GM18508 (cell line): ENCODE results near the gene COTL1.

Experiments
- ATAC-seq: cut with Tn5 transposase; IDR thresholded peaks from one replicate; pipeline ENCODE4 v1.9.1; 2021; ENCODE audit warnings: moderate number of reproducible peaks; ENCODE audit not compliant: insufficient read depth, unreplicated experiment

COTL1 gene

GRCh38 chr16:84557504-84557903 is 60.4 kb downstream of the COTL1 start:
- ATAC-seq, result no peak

GRCh38 chr16:84557059-84557458 is 60.8 kb downstream of the COTL1 start:
- ATAC-seq, result no peak

GRCh38 chr16:84555418-84556196 is 62.3 kb downstream of the COTL1 start:
- no peak for ATAC-seq

GRCh38 chr16:84554627-84555328 is 63.1 kb downstream of the COTL1 start:
- ATAC-seq, result no peak

DNA sequence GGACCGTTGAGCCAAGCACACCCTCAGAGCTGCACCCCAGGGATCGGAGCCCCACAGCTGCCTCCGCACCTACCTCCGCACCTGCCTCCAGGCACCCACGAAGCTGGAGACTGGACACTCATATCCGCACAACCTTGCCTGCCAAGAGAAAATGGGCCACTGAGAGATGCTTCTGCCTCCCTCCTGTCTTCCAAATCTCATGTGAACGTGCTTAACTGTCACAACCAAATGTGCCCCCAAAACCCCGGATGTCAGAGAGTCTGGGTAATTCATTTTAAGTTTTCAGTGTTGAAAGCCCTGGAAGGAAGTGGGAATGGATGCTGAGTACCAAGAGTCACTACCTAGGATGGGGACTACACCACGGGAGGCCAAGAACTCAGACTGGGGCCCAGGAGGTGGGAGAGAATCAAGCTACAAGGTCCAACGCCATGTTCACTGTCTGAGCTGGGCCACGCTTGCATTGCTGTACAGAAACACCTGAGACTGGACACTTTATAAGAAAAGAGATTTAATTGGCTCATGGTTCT is 63.9 kb downstream of the COTL1 start:
- no peak for ATAC-seq

DNA sequence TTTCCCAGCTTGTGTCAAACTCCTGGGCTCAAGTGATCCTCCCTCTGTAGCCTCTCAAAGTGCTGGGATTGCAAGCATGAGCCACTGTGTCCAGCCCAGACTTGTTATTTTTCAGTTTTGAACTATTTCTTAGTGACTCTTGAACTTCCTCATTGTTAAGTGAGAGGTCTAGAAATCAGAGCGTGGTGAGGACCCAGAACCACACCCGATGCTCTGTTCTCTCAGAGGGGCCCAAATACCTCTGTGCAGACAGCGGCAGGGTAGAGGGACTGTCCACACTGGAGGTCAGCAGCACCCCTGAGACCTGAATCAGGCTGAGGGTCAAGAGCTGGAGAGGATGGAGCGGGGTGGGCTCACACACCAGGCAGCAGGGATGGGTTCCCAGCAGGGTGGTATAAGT is 65.7 kb downstream of the COTL1 start:
- ATAC-seq, result no peak

GRCh38 chr16:84550096-84550495 is 67.8 kb downstream of the COTL1 start:
- ATAC-seq, result no peak

GRCh38 chr16:84548971-84549844 is 68.7 kb downstream of the COTL1 start:
- ATAC-seq, result no peak

GRCh38 chr16:84548508-84548907 is 69.4 kb downstream of the COTL1 start:
- ATAC-seq, result no peak

GRCh38 chr16:84547546-84548061 is 70.3 kb downstream of the COTL1 start:
- ATAC-seq, result no peak

GRCh38 chr16:84546669-84547545 is 71.0 kb downstream of the COTL1 start:
- no peak for ATAC-seq

DNA sequence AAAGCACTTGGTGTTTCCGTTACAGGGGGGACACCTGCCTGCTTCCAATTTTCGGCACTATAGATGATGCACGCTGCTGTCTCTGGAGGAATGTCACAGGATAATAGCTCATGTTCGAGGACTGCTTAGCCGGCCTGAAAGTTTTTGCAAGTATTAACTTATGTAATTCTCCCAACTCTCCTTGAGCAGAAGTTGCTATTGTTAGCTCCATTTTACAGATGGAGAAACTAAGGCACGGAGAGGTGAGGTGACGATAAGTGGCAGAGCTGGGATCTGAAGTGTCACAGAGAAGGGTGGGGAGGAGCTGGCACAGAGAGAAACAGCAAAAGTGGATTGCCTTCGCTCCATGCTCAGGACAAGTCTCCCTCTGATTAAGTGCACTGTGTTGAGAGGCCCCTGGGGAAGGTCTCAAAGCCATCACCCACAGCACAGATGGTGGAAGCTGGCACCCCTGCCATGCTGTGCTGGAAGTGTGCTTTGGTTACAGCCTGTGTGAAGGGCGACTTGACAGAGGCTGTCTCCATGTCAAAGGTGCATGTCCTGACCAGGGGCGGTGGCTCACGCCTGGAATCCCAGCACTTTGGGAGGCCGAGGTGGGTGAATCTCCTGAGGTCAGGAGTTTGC is 72.7 kb downstream of the COTL1 start:
- ATAC-seq, result no peak

GRCh38 chr16:84544031-84544773 is 73.7 kb downstream of the COTL1 start:
- ATAC-seq, result no peak

DNA sequence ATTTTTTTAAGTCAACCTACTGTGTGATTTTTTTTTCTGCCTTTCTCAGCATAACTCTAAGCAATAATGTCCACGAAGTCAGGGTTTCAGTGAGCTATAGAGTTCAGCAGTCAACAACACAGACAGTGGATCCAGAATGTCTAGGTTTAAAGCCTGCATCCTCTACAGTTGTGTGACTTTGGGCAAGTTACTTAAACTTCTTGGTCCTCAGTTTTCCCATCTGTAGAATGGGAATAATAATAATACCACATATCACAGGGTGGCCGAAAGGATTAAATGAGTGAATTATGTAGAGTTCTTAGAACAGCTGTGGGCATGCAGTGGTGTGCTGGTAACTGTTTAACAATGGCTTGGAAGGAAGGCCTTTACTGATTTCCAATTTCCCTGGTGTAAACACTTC is 74.6 kb downstream of the COTL1 start:
- ATAC-seq, result no peak

DNA sequence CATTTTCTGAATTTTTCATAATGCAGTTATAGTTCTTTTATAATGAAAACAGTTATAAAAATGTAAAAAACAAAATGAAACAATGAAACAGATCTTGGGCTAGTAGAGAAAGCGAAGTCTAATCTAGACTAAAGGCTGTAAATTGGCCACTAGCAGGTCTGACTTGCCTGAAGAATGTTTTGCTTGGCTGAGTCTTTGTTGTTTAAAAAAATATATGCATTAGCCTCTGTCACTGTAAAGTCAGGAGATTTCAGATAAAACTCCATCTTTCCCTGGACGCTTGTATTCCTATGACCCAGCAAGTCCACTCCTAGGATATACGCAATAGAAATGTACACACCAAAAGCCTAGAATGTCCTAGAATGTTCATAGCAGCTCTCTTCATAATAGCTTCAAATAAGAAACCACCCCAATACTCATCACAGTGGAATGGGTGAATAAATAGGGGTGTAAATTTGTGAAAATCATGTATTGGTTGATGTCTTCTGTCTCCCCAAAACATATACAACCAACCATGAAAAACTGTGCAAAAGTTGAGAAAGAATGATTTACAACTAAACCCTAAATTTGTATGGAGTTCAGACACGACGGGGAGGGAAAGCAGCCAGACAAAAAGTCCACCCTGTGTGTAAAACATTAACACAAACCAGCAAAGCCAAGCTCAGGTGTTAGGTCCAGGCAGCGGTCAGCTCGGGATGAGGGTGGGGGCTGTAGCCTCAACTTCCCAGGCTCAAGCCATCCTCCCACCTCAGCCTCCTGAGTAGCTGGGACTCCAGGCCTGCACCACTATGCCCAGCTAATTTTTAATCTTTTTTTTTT is 75.7 kb downstream of the COTL1 start:
- no peak for ATAC-seq

DNA sequence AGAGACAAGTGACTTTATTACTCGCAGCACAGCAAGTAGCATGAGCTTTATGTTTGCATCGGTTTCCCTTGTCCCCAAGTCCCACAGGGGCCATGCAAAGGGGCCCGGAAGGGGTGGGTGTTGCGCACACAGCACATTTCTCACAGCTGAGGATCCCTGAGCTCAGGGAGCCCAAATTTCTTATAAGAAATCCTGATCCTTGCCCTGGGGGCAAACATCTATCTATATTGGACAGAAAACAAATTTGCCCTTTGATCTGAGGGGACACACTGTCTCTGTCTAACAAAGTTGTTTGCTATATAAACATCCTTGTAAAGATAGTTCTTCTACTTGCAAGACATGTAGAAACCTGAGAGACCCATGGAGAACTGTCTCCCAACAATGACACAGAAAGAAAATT is 77.7 kb downstream of the COTL1 start:
- ATAC-seq, result no peak

GRCh38 chr16:84538222-84538840 is 79.5 kb downstream of the COTL1 start:
- ATAC-seq, result no peak
